Uterus (tissue), 4 donors: Measurements from ENCODE around the gene GRIK5. TPM values are rescaled to one million over a fixed set of nuclear protein-coding genes. Genes with fewer than 3 reads are reported as not detected.
A peak's percentile ranks its signal among the peaks of the same experiment; 100 is the strongest.

ENCODE experiments used
- DNase-seq, 2 donors: peaks; one replicate each; pipeline ENCODE4 v3.0.0-alpha.2; 2019 to 2020
- H3K27ac ChIP-seq, 2 donors: fragments of 200-600 bp; sonication (generic); 1 replicate in 1 of 2; 2 replicates in 1 of 2; pipeline ENCODE4 v1.5.1; 2016 to 2018
- H3K27me3 ChIP-seq, 2 donors: fragments of 200-600 bp; sonication (generic); one replicate each; pipeline ENCODE4 v1.5.1; 2018 to 2019; ENCODE audit warnings: control low read depth in 1 of 2
- H3K36me3 ChIP-seq, 2 donors: fragments of 200-600 bp; sonication (generic); one replicate each; pipeline ENCODE4 v1.5.1; 2019; ENCODE audit warnings: control low read depth in 1 of 2
- H3K4me1 ChIP-seq, 2 donors: fragments of 200-600 bp; sonication (generic); one replicate each; pipeline ENCODE4 v1.5.1; 2018 to 2019; ENCODE audit warnings: control low read depth in 1 of 2
- H3K4me3 ChIP-seq, 2 donors: fragments of 200-600 bp; sonication (generic); 1 replicate in 1 of 2; 2 replicates in 1 of 2; pipeline ENCODE4 v1.5.1; 2018 to 2019; ENCODE audit warnings: mild to moderate bottlenecking in 1 of 2
- H3K9me3 ChIP-seq, 2 donors: fragments of 200-600 bp; sonication (generic); one replicate each; pipeline ENCODE4 v1.5.1; 2019; ENCODE audit warnings: control low read depth in 1 of 2
- POLR2A ChIP-seq, 2 donors: fragments of 450-650 bp; IDR thresholded peaks; one replicate each; pipeline ENCODE4 v1.6.1; 2016; ENCODE audit warnings: antibody characterized with exemption in 2 of 2, mild to moderate bottlenecking in 1 of 2, moderate library complexity in 1 of 2
- intact Hi-C: fragments of 100-400 bp; cut with DNase I; formaldehyde crosslinking; loops from one replicate; pipeline ENCODE4 v1.15.1; 2023; ENCODE audit warnings: low total_unique reads
- total RNA-seq, 4 donors: library from RNA; depleted of rRNA in 3 of 4; stranded (reverse); fragments of >200 nt in 3 of 4; gene quantifications; one replicate each; pipeline versions ENCODE4 v1.1.0 to v1.2.4, GENCODE V29; 2014 to 2023
- TF ChIP-seq, protein P1 (sequence below), 4 experiments: fragments of 200-600 bp in 2 of 4; fragments of 450-650 bp in 2 of 4; sonication (generic) in 2 of 4; IDR thresholded peaks; one replicate each; pipeline ENCODE4 v1.5.1; 2016 to 2019; ENCODE audit warnings: antibody characterized with exemption in 4 of 4, mild to moderate bottlenecking in 2 of 4, moderate library complexity in 1 of 4
- donor health status: DM: yes; HTN: yes; CAD: no.

GRIK5 gene
- total RNA-seq, 4 donors from 2014 or later = 5.6 to 17.8 (median 7.0) TPM; not detected in 1

DNA sequence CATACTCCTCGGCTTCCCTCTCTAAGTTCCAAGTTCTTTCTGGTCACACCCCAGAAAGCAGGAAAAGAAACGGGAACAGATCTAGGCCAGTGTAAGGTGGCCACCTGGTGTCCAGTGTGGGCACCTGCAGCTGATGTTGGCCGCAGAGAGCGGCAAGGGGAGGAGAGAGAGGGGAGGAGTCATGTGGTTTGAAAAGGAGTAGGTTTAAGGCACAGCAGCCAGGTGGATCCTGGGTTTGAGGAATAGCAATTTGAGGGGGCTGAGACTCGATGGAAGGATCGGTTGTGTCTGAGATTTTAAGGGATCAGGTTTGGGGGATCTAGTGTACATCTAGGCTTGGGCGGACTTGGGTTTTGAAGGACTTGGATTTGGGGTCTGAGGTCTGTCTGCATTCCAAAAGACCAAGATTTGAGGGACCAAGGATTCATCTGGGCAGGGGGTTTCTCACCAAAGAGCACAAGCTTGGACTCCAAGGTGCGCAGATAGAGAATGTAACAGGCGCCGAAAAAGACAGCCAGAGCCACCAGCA, 112.1 kb downstream of the GRIK5 start:
- no peaks in the 10 kb centered on the region for H3K27me3 ChIP-seq
- peaks cover 0 to 10% of the 10 kb centered on the region in 2 donors for H3K4me1 ChIP-seq
- no peak for TF ChIP-seq POLR2A (IDR thresholded peaks at IDR 0.05)
- TF ChIP-seq, protein P1, sequence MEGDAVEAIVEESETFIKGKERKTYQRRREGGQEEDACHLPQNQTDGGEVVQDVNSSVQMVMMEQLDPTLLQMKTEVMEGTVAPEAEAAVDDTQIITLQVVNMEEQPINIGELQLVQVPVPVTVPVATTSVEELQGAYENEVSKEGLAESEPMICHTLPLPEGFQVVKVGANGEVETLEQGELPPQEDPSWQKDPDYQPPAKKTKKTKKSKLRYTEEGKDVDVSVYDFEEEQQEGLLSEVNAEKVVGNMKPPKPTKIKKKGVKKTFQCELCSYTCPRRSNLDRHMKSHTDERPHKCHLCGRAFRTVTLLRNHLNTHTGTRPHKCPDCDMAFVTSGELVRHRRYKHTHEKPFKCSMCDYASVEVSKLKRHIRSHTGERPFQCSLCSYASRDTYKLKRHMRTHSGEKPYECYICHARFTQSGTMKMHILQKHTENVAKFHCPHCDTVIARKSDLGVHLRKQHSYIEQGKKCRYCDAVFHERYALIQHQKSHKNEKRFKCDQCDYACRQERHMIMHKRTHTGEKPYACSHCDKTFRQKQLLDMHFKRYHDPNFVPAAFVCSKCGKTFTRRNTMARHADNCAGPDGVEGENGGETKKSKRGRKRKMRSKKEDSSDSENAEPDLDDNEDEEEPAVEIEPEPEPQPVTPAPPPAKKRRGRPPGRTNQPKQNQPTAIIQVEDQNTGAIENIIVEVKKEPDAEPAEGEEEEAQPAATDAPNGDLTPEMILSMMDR (IDR thresholded peaks at IDR 0.05) = peak; percentile 58 to 85 (median 76)
- H3K36me3 ChIP-seq = no peaks in the 10 kb centered on the region
- DNase-seq = peak; percentile 59 to 64
- H3K9me3 ChIP-seq = no peaks in the 10 kb centered on the region
- intact Hi-C loops = no loop called here
- H3K4me3 ChIP-seq = peak overlapping the region; percentile 88 to 99
- H3K27ac ChIP-seq = peak overlapping the region; percentile 88 to 90

DNA sequence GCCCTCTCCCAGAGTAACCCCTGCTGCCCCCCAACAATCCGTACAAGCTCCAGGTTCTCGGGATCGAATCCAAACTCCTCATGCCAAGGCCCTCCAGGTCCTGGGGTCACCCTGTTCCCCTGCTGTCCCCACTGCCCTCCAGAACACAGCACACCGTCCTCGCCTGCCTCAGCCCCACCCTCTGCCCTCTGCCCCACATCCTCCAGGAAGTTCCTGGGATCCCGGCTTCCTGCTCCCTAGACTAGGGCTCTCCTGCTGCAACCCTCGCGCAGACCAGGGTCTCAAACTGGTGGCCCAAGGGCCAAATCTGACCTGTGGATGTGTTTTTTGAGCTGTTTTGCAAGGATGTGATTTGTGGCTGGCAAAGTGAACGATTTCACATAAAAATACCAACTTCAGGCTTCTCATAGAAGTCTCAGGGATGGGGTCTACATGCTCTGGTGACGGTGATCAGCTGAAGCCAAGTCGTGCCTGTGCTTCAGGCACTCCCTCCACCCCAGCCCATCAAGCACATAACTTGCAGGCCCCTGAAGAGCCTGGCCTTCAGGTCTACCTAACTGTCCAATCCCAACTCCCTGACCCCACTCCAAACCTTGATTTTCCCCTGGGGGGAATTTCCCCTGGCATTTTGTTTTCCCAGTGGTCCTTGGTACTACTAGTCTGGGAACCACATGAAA, 112.7 kb downstream of the GRIK5 start:
- Histone ChIP-seq H3K4me3 (no peak overlapping the region), H3K36me3 (no peaks in the 10 kb centered on the region), H3K27ac (peak overlapping the region in 1 of 2 donors; percentile 90), H3K4me1 (peaks cover 0 to 10% of the 10 kb centered on the region in 2 donors), H3K27me3 (no peaks in the 10 kb centered on the region), H3K9me3 (no peaks in the 10 kb centered on the region)
- DNase-seq = no peak
- TF ChIP-seq, protein P1 (IDR thresholded peaks at IDR 0.05) = no peak
- TF ChIP-seq POLR2A (IDR thresholded peaks at IDR 0.05) = no peak
- intact Hi-C loops = no loop called here

DNA sequence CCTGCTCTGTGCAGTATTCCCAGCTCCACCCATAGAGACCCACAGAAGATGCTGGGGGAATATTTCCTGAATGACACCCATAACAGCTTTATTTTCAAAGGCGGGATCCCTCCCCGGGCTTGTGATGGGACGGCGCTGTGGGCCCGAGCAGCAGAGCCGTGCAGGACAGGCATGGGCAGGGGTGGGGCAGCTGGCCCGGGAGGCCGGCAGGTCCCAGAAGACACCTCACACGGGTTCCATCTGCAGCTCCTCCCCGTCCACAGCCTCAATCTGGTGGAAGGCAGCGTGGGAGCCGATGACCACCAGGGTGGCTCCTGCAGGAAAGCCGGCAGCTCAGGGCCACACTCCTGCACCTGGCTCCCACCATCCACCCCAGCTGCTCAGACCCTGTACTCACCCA, 113.4 kb downstream of the GRIK5 start:
- no peak overlapping the region for H3K4me3 ChIP-seq
- H3K27ac ChIP-seq = no peak overlapping the region
- TF ChIP-seq, protein P1 (IDR thresholded peaks at IDR 0.05) = no peak
- no peak for TF ChIP-seq POLR2A (IDR thresholded peaks at IDR 0.05)
- peaks cover 0 to 10% of the 10 kb centered on the region in 2 donors for H3K4me1 ChIP-seq
- no peaks in the 10 kb centered on the region for H3K9me3 ChIP-seq
- DNase-seq = no peak
- no peaks in the 10 kb centered on the region for H3K36me3 ChIP-seq
- no peaks in the 10 kb centered on the region for H3K27me3 ChIP-seq
- intact Hi-C loops = no loop called here

DNA sequence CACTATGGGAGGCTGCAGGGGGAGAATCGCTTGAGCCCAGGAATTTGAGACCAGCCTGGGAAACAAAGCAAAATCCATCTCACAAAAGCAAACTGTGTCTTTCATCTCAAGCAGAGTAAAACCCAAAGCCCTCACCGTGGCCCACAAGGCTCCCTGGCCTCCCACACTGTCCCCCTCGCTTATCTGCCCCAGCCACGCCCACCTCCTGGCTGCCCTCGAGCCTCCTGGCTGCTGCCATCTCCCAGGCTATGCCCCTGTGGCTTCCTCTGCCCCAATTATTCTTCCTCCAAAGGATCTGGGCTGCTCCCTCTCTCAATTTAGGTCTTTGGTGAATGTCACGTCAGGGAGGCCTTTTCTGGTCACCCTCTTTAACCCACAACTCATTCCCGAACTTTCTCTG, 114.5 kb downstream of the GRIK5 start:
- TF ChIP-seq POLR2A (IDR thresholded peaks at IDR 0.05) = no peak
- TF ChIP-seq, protein P1 (IDR thresholded peaks at IDR 0.05) = no peak
- H3K4me3 ChIP-seq = no peak overlapping the region
- H3K36me3 ChIP-seq = no peaks in the 10 kb centered on the region
- no peak for DNase-seq
- intact Hi-C loops = no loop called here
- peaks cover 0 to 10% of the 10 kb centered on the region in 2 donors for H3K4me1 ChIP-seq
- H3K27me3 ChIP-seq = no peaks in the 10 kb centered on the region
- H3K9me3 ChIP-seq = no peaks in the 10 kb centered on the region
- H3K27ac ChIP-seq = no peak overlapping the region

DNA sequence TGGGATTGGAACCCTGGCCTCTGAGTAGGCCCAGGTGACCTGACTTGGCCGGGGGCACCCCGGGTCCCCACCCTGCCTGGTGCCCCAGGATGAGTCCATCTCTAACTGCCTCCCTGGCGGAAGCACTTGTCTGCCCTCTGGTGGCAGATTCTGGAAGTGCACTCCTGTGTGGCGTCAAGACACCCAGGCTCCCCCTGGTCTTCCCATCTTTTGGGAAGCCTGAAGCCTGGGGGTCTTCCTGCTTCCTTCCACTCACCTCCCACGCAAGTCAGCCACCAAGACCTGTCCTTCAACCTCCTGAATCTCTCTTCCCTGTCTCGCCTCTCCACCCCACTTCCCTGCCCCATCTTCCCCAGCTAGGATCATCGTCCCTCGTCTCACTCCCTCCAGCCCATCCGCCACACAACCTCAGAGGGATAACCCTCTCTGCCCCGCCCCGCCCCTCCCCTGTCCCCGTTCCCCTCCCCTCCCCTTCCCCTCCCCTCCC, 118.3 kb downstream of the GRIK5 start:
- no peaks in the 10 kb centered on the region for H3K9me3 ChIP-seq
- peak; percentile 73 to 74 for DNase-seq
- TF ChIP-seq, protein P1 (IDR thresholded peaks at IDR 0.05) = peak; percentile 82 to 99 (median 90)
- TF ChIP-seq POLR2A (IDR thresholded peaks at IDR 0.05) = no peak
- no peak overlapping the region for H3K27ac ChIP-seq
- no peaks in the 10 kb centered on the region for H3K27me3 ChIP-seq
- no peak overlapping the region for H3K4me3 ChIP-seq
- intact Hi-C loops = no loop called here
- no peaks in the 10 kb centered on the region for H3K36me3 ChIP-seq
- no peaks in the 10 kb centered on the region for H3K4me1 ChIP-seq
